ENCODE measurements around the gene PRDM16. TPM values are rescaled to one million over a fixed set of nuclear protein-coding genes. Genes with fewer than 3 reads are reported as not detected.

PRDM16 gene
- total RNA-seq, 1 donor from 2014 or later: 1.5 TPM

- DNase-seq: no peak
Measured at GRCh38 chr1:3265835-3266805, 197.1 kb downstream of the PRDM16 start.

GRCh38 chr1:3266870-3267549 lies 198.0 kb downstream of the PRDM16 start:
- no peak for DNase-seq

GRCh38 chr1:3267550-3268270 lies 198.7 kb downstream of the PRDM16 start:
- no peak for DNase-seq

GRCh38 chr1:3268281-3268680 lies 199.3 kb downstream of the PRDM16 start:
- no peak for DNase-seq

- DNase-seq: no peak
Measured at GRCh38 chr1:3270403-3271245, 201.6 kb downstream of the PRDM16 start.

GRCh38 chr1:3271866-3272265 lies 202.9 kb downstream of the PRDM16 start:
- DNase-seq: no peak

- no peak for DNase-seq
Measured at GRCh38 chr1:3272321-3273045, 203.5 kb downstream of the PRDM16 start.

- DNase-seq: no peak
Measured at GRCh38 chr1:3273447-3273846, 204.4 kb downstream of the PRDM16 start.

GRCh38 chr1:3274972-3275371 lies 206.0 kb downstream of the PRDM16 start:
- DNase-seq: no peak

GRCh38 chr1:3275471-3276340 lies 206.7 kb downstream of the PRDM16 start:
- DNase-seq: no peak

GRCh38 chr1:3276341-3276800 lies 207.4 kb downstream of the PRDM16 start:
- DNase-seq: no peak

- DNase-seq: no peak
Measured at GRCh38 chr1:3277011-3277471, 208.0 kb downstream of the PRDM16 start.

- no peak for DNase-seq
Measured at GRCh38 chr1:3277623-3278022, 208.6 kb downstream of the PRDM16 start.

- no peak for DNase-seq
Measured at GRCh38 chr1:3278416-3279181, 209.6 kb downstream of the PRDM16 start.

GRCh38 chr1:3279182-3279470 lies 210.1 kb downstream of the PRDM16 start:
- DNase-seq: no peak

GRCh38 chr1:3281735-3282134 lies 212.7 kb downstream of the PRDM16 start:
- no peak for DNase-seq

GRCh38 chr1:3282186-3282585 lies 213.2 kb downstream of the PRDM16 start:
- no peak for DNase-seq

- DNase-seq: no peak
Measured at GRCh38 chr1:3282656-3283430, 213.8 kb downstream of the PRDM16 start.
